Transverse colon (tissue), 4 donors: ENCODE measurements around the gene LPIN3. TPM values are rescaled to one million over a fixed set of nuclear protein-coding genes. Genes with fewer than 3 reads are reported as not detected.

ENCODE experiments used
- DNase-seq: peaks from one replicate; pipeline ENCODE4 v3.0.0-alpha.2; 2019
- H3K27ac ChIP-seq, 4 donors: fragments of 200-600 bp; sonication (generic); 2 replicates each; pipeline ENCODE4 v1.5.1; 2016 to 2018; ENCODE audit warnings: inconsistent platforms in 4 of 4
- H3K27me3 ChIP-seq: fragments of 200-600 bp; sonication (generic); 2 replicates; pipeline ENCODE4 v1.5.1; 2017; ENCODE audit warnings: inconsistent platforms
- H3K36me3 ChIP-seq, 4 donors: fragments of 200-600 bp; sonication (generic); 2 replicates each; pipeline ENCODE4 v1.5.1; 2017 to 2019; ENCODE audit warnings: inconsistent platforms in 4 of 4
- H3K4me1 ChIP-seq, 4 donors: fragments of 200-600 bp; sonication (generic); 2 replicates each; pipeline ENCODE4 v1.5.1; 2017 to 2020; ENCODE audit warnings: inconsistent platforms in 4 of 4
- H3K4me3 ChIP-seq, 4 donors: fragments of 200-600 bp; sonication (generic); 1 replicate in 1 of 4; 2 replicates in 3 of 4; pipeline versions ENCODE4 v1.5.1 to v1.6.1; 2017 to 2019; ENCODE audit warnings: inconsistent platforms in 4 of 4
- H3K9me3 ChIP-seq, 2 donors: fragments of 200-600 bp; sonication (generic); 2 replicates each; pipeline ENCODE4 v1.5.1; 2017 to 2019; ENCODE audit warnings: inconsistent platforms in 2 of 2
- EP300 ChIP-seq: sonication (generic); formaldehyde crosslinking; IDR thresholded peaks from one replicate; pipeline ENCODE4 v1.6.1; 2017; ENCODE audit warnings: antibody characterized with exemption, low read depth
- POLR2A ChIP-seq: fragments of 450-650 bp; IDR thresholded peaks from one replicate; pipeline ENCODE4 v1.6.1; 2016; ENCODE audit warnings: antibody characterized with exemption, mild to moderate bottlenecking, moderate library complexity
- POLR2AphosphoS5 ChIP-seq, 3 donors: sonication (generic); formaldehyde crosslinking; IDR thresholded peaks; one replicate each; pipeline ENCODE4 v1.6.1; 2016; ENCODE audit warnings: antibody characterized with exemption in 3 of 3
- WGBS, 2 donors: methylation state at CpG; one replicate each; pipeline ENCODE4 v1.1.5; 2018; ENCODE audit warnings: low coverage in 1 of 2; 5-methylcytosine and 5-hydroxymethylcytosine counted together
- in situ Hi-C, 4 donors: fragments of 200-750 bp; cut with MboI; loops; one replicate each; pipeline versions ENCODE4 v1.15.0 to v1.15.1; 2017; ENCODE audit warnings: low sequenced_read_pairs in 3 of 4, low pct_ligation_motif_present in 1 of 4, low pct_unique_long_range_greater_than_20kb in 1 of 4
- intact Hi-C: fragments of 100-400 bp; cut with DNase I; formaldehyde crosslinking; loops from one replicate; pipeline ENCODE4 v1.15.1; 2023; ENCODE audit warnings: low total_unique reads
- total RNA-seq, 4 donors: library from RNA; depleted of rRNA; stranded (reverse); fragments of >200 nt; gene quantifications; one replicate each; pipeline ENCODE4 v1.1.0, GENCODE V29; 2016
- TF ChIP-seq, protein P1 (sequence below), 5 experiments: fragments of 200-600 bp in 3 of 5; fragments of 450-650 bp in 2 of 5; sonication (generic) in 3 of 5; IDR thresholded peaks; 1 replicate in 2 of 5; 2 replicates in 3 of 5; pipeline ENCODE4 v1.5.1; 2016 to 2017; ENCODE audit warnings: antibody characterized with exemption in 5 of 5, inconsistent platforms in 3 of 5, mild to moderate bottlenecking in 2 of 5, moderate library complexity in 1 of 5

LPIN3 gene
- total RNA-seq, 4 donors from 2014 or later: 96.9 to 263 (median 134) TPM

DNA sequence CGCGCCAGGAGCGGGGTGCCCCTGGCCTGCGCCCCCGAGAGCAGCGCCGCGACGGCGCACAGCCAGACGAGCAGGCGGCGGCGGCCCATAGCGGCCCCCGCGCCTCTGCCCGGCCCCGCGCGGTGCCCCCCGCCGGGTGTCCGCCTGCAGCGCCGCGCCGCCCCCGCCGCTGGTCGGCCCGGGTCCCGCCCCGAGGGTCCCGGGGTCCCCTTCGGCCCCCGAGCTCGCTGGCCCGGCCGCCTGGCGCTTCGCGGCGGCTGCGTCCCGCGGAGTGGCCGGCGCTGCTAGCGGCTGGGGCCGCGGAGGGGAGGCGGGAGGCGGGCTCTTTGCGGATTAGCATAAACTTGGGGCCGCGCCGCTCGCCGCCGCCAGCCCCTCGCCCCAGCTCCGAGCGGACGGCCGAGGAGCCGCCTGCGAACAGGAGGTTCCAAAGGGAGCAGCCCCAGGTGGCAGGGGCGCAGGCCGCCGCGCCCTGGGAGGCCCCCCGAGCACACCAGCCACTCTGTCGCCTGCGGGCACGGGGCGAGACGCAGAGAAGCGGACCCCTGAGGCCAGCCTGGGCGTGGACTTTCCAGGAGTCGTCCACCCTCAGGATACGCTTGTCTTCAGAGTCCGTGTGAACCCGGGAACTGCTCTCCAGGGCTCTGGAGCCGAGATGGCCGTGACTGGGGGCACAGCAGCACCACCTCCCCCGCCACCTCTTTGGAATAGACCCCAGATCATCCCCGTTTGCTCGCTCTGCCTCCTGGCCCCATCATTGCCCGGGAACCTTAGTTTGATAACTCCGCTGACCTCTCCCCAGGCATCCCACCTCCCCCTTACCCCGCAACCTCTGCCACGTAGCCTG lies 26.1 kb downstream of the LPIN3 start, which contains the start of gene EMILIN3:
TSS of gene EMILIN3 (minus strand) at position 273 of the 847 bp plus-strand sequence. CDS start at position 89, 184 bp downstream.
- H3K36me3 ChIP-seq: no peaks in the 10 kb centered on the region
- TF ChIP-seq EP300: no peak
- TF ChIP-seq, protein P1, sequence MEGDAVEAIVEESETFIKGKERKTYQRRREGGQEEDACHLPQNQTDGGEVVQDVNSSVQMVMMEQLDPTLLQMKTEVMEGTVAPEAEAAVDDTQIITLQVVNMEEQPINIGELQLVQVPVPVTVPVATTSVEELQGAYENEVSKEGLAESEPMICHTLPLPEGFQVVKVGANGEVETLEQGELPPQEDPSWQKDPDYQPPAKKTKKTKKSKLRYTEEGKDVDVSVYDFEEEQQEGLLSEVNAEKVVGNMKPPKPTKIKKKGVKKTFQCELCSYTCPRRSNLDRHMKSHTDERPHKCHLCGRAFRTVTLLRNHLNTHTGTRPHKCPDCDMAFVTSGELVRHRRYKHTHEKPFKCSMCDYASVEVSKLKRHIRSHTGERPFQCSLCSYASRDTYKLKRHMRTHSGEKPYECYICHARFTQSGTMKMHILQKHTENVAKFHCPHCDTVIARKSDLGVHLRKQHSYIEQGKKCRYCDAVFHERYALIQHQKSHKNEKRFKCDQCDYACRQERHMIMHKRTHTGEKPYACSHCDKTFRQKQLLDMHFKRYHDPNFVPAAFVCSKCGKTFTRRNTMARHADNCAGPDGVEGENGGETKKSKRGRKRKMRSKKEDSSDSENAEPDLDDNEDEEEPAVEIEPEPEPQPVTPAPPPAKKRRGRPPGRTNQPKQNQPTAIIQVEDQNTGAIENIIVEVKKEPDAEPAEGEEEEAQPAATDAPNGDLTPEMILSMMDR (IDR thresholded peaks at IDR 0.05): no peak
- TF ChIP-seq POLR2AphosphoS5 (IDR thresholded peaks at IDR 0.05): no peak
- no peak for TF ChIP-seq POLR2A
- no peak within 1 kb of the TSS for H3K27ac ChIP-seq
- DNase-seq: no peak
- WGBS, 2 donors: 23% methylated on average over 28 of the region's 93 CpGs; no CpG with 5 or more reads in 1 of the 2 donors
- in situ Hi-C loops (no loop called here), intact Hi-C loops (no loop called here)
- peak within 1 kb of the TSS in 3 of 4 donors; percentile 23 to 48 (median 32) for H3K4me3 ChIP-seq
- H3K9me3 ChIP-seq: no peaks in the 10 kb centered on the region
- peaks cover 54% of the 10 kb centered on the region for H3K27me3 ChIP-seq
- H3K4me1 ChIP-seq: peaks cover 5 to 11% (median 9%) of the 10 kb centered on the region in 4 donors

DNA sequence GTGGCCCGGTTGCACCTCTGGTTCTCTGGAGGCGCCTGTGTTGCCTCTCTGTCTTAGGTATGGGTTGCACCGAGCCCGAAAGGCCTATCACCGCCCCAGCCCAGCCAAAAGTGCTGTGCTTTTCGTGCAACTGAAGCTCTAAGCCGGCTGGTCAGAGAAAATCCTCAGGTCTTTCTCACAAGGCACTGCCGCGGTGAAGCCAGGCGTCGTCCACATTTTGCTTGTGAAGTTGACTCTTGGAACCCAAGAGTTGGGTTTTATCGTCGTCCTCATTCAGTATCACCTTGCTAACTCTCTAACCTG lies 26.7 kb downstream of the LPIN3 start:
- H3K36me3 ChIP-seq: no peaks in the 10 kb centered on the region
- no peak for DNase-seq
- H3K4me3 ChIP-seq: no peak overlapping the region
- intact Hi-C loops (no loop called here), in situ Hi-C loops (no loop called here)
- TF ChIP-seq POLR2A (no peak), EP300 (no peak), POLR2AphosphoS5 (IDR thresholded peaks at IDR 0.05) (no peak)
- H3K9me3 ChIP-seq: no peaks in the 10 kb centered on the region
- no peak overlapping the region for H3K27ac ChIP-seq
- peaks cover 54% of the 10 kb centered on the region for H3K27me3 ChIP-seq
- 70 to 74% methylated on average over 3 to 13 of the region's 13 CpGs for WGBS, 2 donors
- H3K4me1 ChIP-seq: peaks cover 5 to 11% (median 9%) of the 10 kb centered on the region in 4 donors

DNA sequence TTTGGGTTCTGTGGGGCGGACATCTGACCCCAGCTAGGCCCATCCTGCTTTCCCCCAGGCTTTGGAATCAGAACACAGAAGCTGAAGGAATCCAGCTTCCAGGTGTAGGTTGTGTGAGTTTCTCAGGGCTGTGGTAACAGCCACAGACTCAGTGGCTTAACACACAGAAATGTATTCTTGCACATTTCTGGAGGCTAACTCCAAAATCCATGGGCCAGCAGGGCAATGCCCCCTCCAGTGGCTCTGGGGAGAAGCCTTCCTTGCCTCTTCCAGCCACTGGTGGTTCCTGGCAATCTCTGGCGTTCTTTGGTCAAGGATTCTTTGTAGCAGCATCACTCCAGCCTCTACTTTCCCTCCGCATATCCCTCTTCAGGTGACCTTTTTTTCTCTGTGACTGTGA lies 27.3 kb downstream of the LPIN3 start:
- Histone ChIP-seq H3K9me3 (no peaks in the 10 kb centered on the region), H3K4me3 (no peak overlapping the region), H3K4me1 (peaks cover 5 to 11% (median 9%) of the 10 kb centered on the region in 4 donors), H3K27me3 (peaks cover 54% of the 10 kb centered on the region), H3K27ac (no peak overlapping the region), H3K36me3 (no peaks in the 10 kb centered on the region)
- TF ChIP-seq POLR2A (no peak), EP300 (no peak), POLR2AphosphoS5 (IDR thresholded peaks at IDR 0.05) (no peak)
- TF ChIP-seq, protein P1 (IDR thresholded peaks at IDR 0.05): no peak
- intact Hi-C loops (no loop called here), in situ Hi-C loops (no loop called here)
- DNase-seq: no peak
- 77% methylated on average over 3 of the region's 3 CpGs; no CpG with 5 or more reads in 1 of the 2 donors for WGBS, 2 donors

DNA sequence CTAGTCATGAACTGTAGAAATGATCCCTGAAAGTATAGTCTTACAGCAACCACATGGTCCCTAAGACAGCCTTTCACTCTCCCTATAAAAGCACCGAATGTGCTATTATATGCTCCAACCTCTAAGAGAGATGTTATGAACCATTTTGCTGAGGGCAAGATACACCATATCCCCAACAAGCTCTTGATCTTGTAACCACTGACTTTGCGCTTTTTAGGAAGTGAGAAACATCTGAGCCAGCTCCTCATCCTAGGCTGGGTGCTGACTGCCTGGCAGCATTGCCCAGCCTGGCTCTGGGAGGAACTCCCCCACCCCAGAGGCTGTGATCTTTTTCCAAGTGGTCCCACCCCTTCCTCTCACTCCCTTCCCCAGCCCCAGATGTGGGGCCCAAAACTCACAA lies 29.1 kb downstream of the LPIN3 start:
- in situ Hi-C loops: no loop called here
- Histone ChIP-seq H3K4me3 (no peak overlapping the region), H3K27ac (no peak overlapping the region), H3K36me3 (no peaks in the 10 kb centered on the region), H3K9me3 (no peaks in the 10 kb centered on the region), H3K4me1 (peaks cover 5 to 11% (median 9%) of the 10 kb centered on the region in 4 donors), H3K27me3 (peaks cover 43% of the 10 kb centered on the region)
- DNase-seq: no peak
- intact Hi-C loops: no loop called here
- 71 to 72% methylated on average over 2 of the region's 2 CpGs for WGBS, 2 donors
- no peak for TF ChIP-seq EP300
- TF ChIP-seq, protein P1 (IDR thresholded peaks at IDR 0.05): no peak
- TF ChIP-seq POLR2AphosphoS5 (IDR thresholded peaks at IDR 0.05): no peak
- no peak for TF ChIP-seq POLR2A
